Gastrocnemius medialis (tissue), 4 donors: ENCODE data around the gene GAMT.

Source experiments
- CTCF ChIP-seq, 5 experiments: fragments of 450-650 bp in 3 of 5; fragments of 200-600 bp in 2 of 5; sonication (generic) in 2 of 5; IDR thresholded peaks in 4 of 5; conservative IDR thresholded peaks in 1 of 5; 1 replicate in 4 of 5; 2 replicates in 1 of 5; pipeline ENCODE4 v1.5.1; 2016 to 2019; ENCODE audit warnings: antibody characterized with exemption in 5 of 5, mild to moderate bottlenecking in 3 of 5, moderate library complexity in 3 of 5
- POLR2A ChIP-seq, 2 donors: fragments of 450-650 bp; IDR thresholded peaks; one replicate each; pipeline ENCODE4 v1.6.1; 2017; ENCODE audit warnings: antibody characterized with exemption in 2 of 2, mild to moderate bottlenecking in 2 of 2, moderate library complexity in 2 of 2

- TF ChIP-seq CTCF (IDR thresholded peaks at IDR 0.05 in 4 of 5, conservative IDR thresholded peaks at IDR 0.05 in 1 of 5) (no peak), POLR2A (IDR thresholded peaks at IDR 0.05) (no peak)
Observed at GRCh38 chr19:1422943-1423342, 21.6 kb upstream of the GAMT start.
